KMS-11 (cell line): ENCODE measurements around the gene OCA2.
"Not testable (repeated sequence)": the region's sequence is repeated elsewhere in the genome, so short reads cannot be mapped to it uniquely, and the experiment has no call there.

Experiments
- H2AFZ ChIP-seq: fragments of 200-600 bp; sonication (generic); 2 replicates; pipeline ENCODE4 v1.6.1; 2016; ENCODE audit warnings: antibody characterized with exemption, mixed run types, low read depth
- H3K27ac ChIP-seq: fragments of 200-600 bp; sonication (generic); 2 replicates; pipeline ENCODE4 v1.6.1; 2016; ENCODE audit warnings: mild to moderate bottlenecking, mixed run types
- H3K27me3 ChIP-seq: fragments of 200-600 bp; sonication (generic); 2 replicates; pipeline ENCODE4 v1.6.1; 2017; ENCODE audit warnings: mild to moderate bottlenecking, low read depth, mixed run types, moderate library complexity; ENCODE audit not compliant: insufficient read depth
- H3K36me3 ChIP-seq: fragments of 200-600 bp; sonication (generic); 2 replicates; pipeline ENCODE4 v1.6.1; 2017; ENCODE audit warnings: mild to moderate bottlenecking, mixed run types; ENCODE audit not compliant: insufficient read depth
- H3K4me1 ChIP-seq: fragments of 200-600 bp; sonication (generic); 2 replicates; pipeline ENCODE4 v1.6.1; 2016; ENCODE audit warnings: mild to moderate bottlenecking, low read depth, mixed run types; ENCODE audit not compliant: poor library complexity, severe bottlenecking
- H3K4me2 ChIP-seq: fragments of 200-600 bp; sonication (generic); 2 replicates; pipeline ENCODE4 v1.7.0; 2016; ENCODE audit warnings: mild to moderate bottlenecking, mixed run types
- H3K4me3 ChIP-seq: fragments of 200-600 bp; sonication (generic); IDR thresholded peaks from 2 replicates; pipeline ENCODE4 v1.6.1; 2017; ENCODE audit warnings: low read depth, low read length, mixed read lengths; ENCODE audit not compliant: insufficient read depth
- H3K79me2 ChIP-seq: fragments of 200-600 bp; sonication (generic); 2 replicates; pipeline ENCODE4 v1.6.1; 2016; ENCODE audit warnings: low read depth, mixed run types; ENCODE audit not compliant: insufficient read depth
- H3K9ac ChIP-seq: fragments of 200-600 bp; sonication (generic); 2 replicates; pipeline ENCODE4 v1.6.1; 2016; ENCODE audit warnings: mild to moderate bottlenecking, mixed run types
- H4K20me1 ChIP-seq: fragments of 200-600 bp; sonication (generic); 2 replicates; pipeline ENCODE4 v1.6.1; 2016; ENCODE audit warnings: mild to moderate bottlenecking, mixed run types; ENCODE audit not compliant: insufficient read depth
- CTCF ChIP-seq: fragments of 200-600 bp; sonication (generic); conservative IDR thresholded peaks from 2 replicates; pipeline ENCODE4 v1.6.1; 2017; ENCODE audit warnings: low read depth, mild to moderate bottlenecking, antibody characterized with exemption, low read length, moderate library complexity, mixed read lengths

The OCA2 gene

GRCh38 chr15:27767918-27768640, 331.0 kb downstream of the OCA2 start:
- Histone ChIP-seq H3K4me2 (no peak overlapping the region), H3K36me3 (no peaks in the 10 kb centered on the region), H3K4me3 (no peak overlapping the region), H3K79me2 (no peaks in the 10 kb centered on the region), H4K20me1 (no peaks in the 10 kb centered on the region), H3K27ac (no peak overlapping the region), H3K9ac (no peak overlapping the region), H3K4me1 (no peaks in the 10 kb centered on the region), H3K27me3 (no peaks in the 10 kb centered on the region), H2AFZ (no peak overlapping the region)
- no peak for TF ChIP-seq CTCF

- H2AFZ ChIP-seq, H3K36me3 ChIP-seq, H3K27me3 ChIP-seq, H4K20me1 ChIP-seq, H3K9ac ChIP-seq, H3K4me3 ChIP-seq, H3K79me2 ChIP-seq, H3K4me2 ChIP-seq, H3K4me1 ChIP-seq, H3K27ac ChIP-seq: not testable (repeated sequence)
Observed at GRCh38 chr15:27767430-27767829, 331.7 kb downstream of the OCA2 start.

- Histone ChIP-seq H2AFZ (no peak overlapping the region), H3K9ac (no peak overlapping the region), H4K20me1 (no peaks in the 10 kb centered on the region), H3K36me3 (no peaks in the 10 kb centered on the region), H3K4me2 (no peak overlapping the region), H3K4me3 (no peak overlapping the region), H3K79me2 (no peaks in the 10 kb centered on the region), H3K4me1 (no peaks in the 10 kb centered on the region), H3K27me3 (no peaks in the 10 kb centered on the region), H3K27ac (no peak overlapping the region)
- TF ChIP-seq CTCF, result no peak
Observed at GRCh38 chr15:27764339-27764738, 334.8 kb downstream of the OCA2 start.

GRCh38 chr15:27763514-27763913, 335.6 kb downstream of the OCA2 start:
- H3K4me1 ChIP-seq, result no peaks in the 10 kb centered on the region
- H3K27me3 ChIP-seq, result no peaks in the 10 kb centered on the region
- no peak overlapping the region for H3K9ac ChIP-seq
- no peaks in the 10 kb centered on the region for H4K20me1 ChIP-seq
- H2AFZ ChIP-seq, result no peak overlapping the region
- H3K4me3 ChIP-seq, result no peak overlapping the region
- TF ChIP-seq CTCF, result no peak
- H3K4me2 ChIP-seq, result no peak overlapping the region
- no peaks in the 10 kb centered on the region for H3K79me2 ChIP-seq
- H3K36me3 ChIP-seq, result no peaks in the 10 kb centered on the region
- no peak overlapping the region for H3K27ac ChIP-seq

GRCh38 chr15:27762471-27762870, 336.6 kb downstream of the OCA2 start:
- no peaks in the 10 kb centered on the region for H3K79me2 ChIP-seq
- H3K4me1 ChIP-seq, result no peaks in the 10 kb centered on the region
- H3K36me3 ChIP-seq, result no peaks in the 10 kb centered on the region
- no peak overlapping the region for H3K9ac ChIP-seq
- no peak overlapping the region for H3K27ac ChIP-seq
- H3K4me2 ChIP-seq, result no peak overlapping the region
- H3K4me3 ChIP-seq, result no peak overlapping the region
- H4K20me1 ChIP-seq, result no peaks in the 10 kb centered on the region
- no peak overlapping the region for H2AFZ ChIP-seq
- no peak for TF ChIP-seq CTCF
- no peaks in the 10 kb centered on the region for H3K27me3 ChIP-seq
